Left kidney (tissue), 2 donors: ENCODE data around the gene TMEM8B. TPM values are rescaled to one million over a fixed set of nuclear protein-coding genes. Genes with fewer than 3 reads are reported as not detected.
A peak's percentile ranks its signal among the peaks of the same experiment; 100 is the strongest.

Experiments
- DNase-seq: peaks from one replicate; pipeline ENCODE4 v3.0.0-alpha.2; 2013
- polyA plus RNA-seq: library from polyadenylated mRNA; unstranded; fragments of 120-200 nt; gene quantifications from one replicate; pipeline ENCODE4 v1.2.1, GENCODE V29; 2013; ENCODE audit not compliant: insufficient read length

The TMEM8B gene
- polyA plus RNA-seq, 1 donor = 27.7 TPM

GRCh38 chr9:35811381-35812024 lies 17.5 kb upstream of the TMEM8B start:
- no peak for DNase-seq

- DNase-seq = peak; percentile 92
These were observed 16.9 kb upstream of the TMEM8B start, which contains the start of gene SPAG8 for GRCh38 chr9:35812025-35812602. Gene SPAG8, minus strand, starts transcription at chr9:35812262. Its CDS starts 115 bp downstream, at chr9:35812147.

GRCh38 chr9:35813434-35814105 lies 15.5 kb upstream of the TMEM8B start:
- DNase-seq = no peak

- no peak for DNase-seq
These were observed 14.8 kb upstream of the TMEM8B start for GRCh38 chr9:35814106-35814840.

- peak; percentile 98 for DNase-seq
These were observed 14.0 kb upstream of the TMEM8B start, which contains the start of gene HINT2 for GRCh38 chr9:35814841-35815543. Gene HINT2, minus strand, starts transcription at chr9:35815042. Its CDS starts 63 bp downstream, at chr9:35814979.

GRCh38 chr9:35816708-35817107 lies 12.3 kb upstream of the TMEM8B start:
- DNase-seq = no peak

- DNase-seq = no peak
These were observed 10.7 kb upstream of the TMEM8B start for GRCh38 chr9:35818341-35818740.

- no peak for DNase-seq
These were observed 9.0 kb upstream of the TMEM8B start for GRCh38 chr9:35820076-35820475.

GRCh38 chr9:35822926-35823325 lies 6.1 kb upstream of the TMEM8B start:
- DNase-seq = no peak

GRCh38 chr9:35826071-35826701 lies 2.8 kb upstream of the TMEM8B start:
- DNase-seq = peak; percentile 63

- no peak for DNase-seq
These were observed 1.5 kb upstream of the TMEM8B start for GRCh38 chr9:35827486-35827885.

- no peak for DNase-seq
These were observed 328 bp upstream of the TMEM8B start, which contains the start of gene FAM221B for GRCh38 chr9:35828716-35829083. Gene FAM221B, minus strand, starts transcription at chr9:35828732. Its CDS starts 2,571 bp downstream, at chr9:35826161.

- no peak for DNase-seq
These were observed 702 bp downstream of the TMEM8B start for GRCh38 chr9:35829764-35830096.

GRCh38 chr9:35831040-35831439 lies 2.0 kb downstream of the TMEM8B start:
- no peak for DNase-seq

- no peak for DNase-seq
These were observed 3.8 kb downstream of the TMEM8B start for GRCh38 chr9:35832814-35833213.

GRCh38 chr9:35834260-35835215 lies 5.5 kb downstream of the TMEM8B start:
- no peak for DNase-seq

- no peak for DNase-seq
These were observed 6.2 kb downstream of the TMEM8B start for GRCh38 chr9:35835216-35835632.

- DNase-seq = no peak
These were observed 6.7 kb downstream of the TMEM8B start for GRCh38 chr9:35835766-35836165.

GRCh38 chr9:35836595-35836994 lies 7.6 kb downstream of the TMEM8B start:
- DNase-seq = no peak

GRCh38 chr9:35839926-35840325 lies 10.9 kb downstream of the TMEM8B start:
- no peak for DNase-seq
